Stimulated activated CD8-positive, alpha-beta memory T cell treated with anti-CD3 and anti-CD28 coated beads, Interleukin-15, amount 100 ng/mL, for 24 hours (primary cell): ENCODE data around the gene ALDH3A1.

Experiments
- DNase-seq: peaks from one replicate; pipeline ENCODE4 v3.0.0-alpha.2; 2020; ENCODE audit warnings: low read depth

ALDH3A1 gene

GRCh38 chr17:19703106-19703827 lies 44.8 kb downstream of the ALDH3A1 start:
- DNase-seq, result no peak

GRCh38 chr17:19702217-19702641 lies 45.9 kb downstream of the ALDH3A1 start:
- no peak for DNase-seq
